K562 (cell line): Measurements from ENCODE around the gene FAM9B.

Source experiments
- TRIM24 ChIP-seq, 2 experiments: fragments of 450-650 bp; IDR thresholded peaks; 2 replicates each; pipeline ENCODE4 v1.6.1; 2016
- ZFPM2 ChIP-seq: fragments of 250-450 bp; sonication (Bioruptor Pico); IDR thresholded peaks from 2 replicates; pipeline ENCODE4 v1.5.1; 2022; ENCODE audit warnings: mild to moderate bottlenecking

- TF ChIP-seq ZFPM2 (CRISPR knock-in tag) (no peak), TRIM24 (IDR thresholded peaks at IDR 0.05) (no peak)
These were observed 35.6 kb upstream of the FAM9B start for GRCh38 chrX:9069573-9069972.
